BJ (cell line): ENCODE measurements around the gene PPM1A. TPM values are rescaled to one million over a fixed set of nuclear protein-coding genes. Genes with fewer than 3 reads are reported as not detected.

Source experiments
- CTCF ChIA-PET: fragments of 350-600 bp; formaldehyde crosslinking; extraction: SDS; loops from one replicate; lab custom pipeline; 2021; ENCODE audit warnings: antibody characterized with exemption, inconsistent platforms; lab: Yijun Ruan, JAX
- POLR2A ChIA-PET: fragments of 300-600 bp; sonication (Branson Sonifier 250); formaldehyde crosslinking; extraction: SDS; loops from one replicate; lab custom pipeline; 2021; ENCODE audit warnings: antibody characterized with exemption; lab: Charles Lee
- DNase-seq: peaks from one replicate; pipeline ENCODE4 v3.0.0-alpha.2; 2011; ENCODE audit warnings: low read depth
- H3K27me3 ChIP-seq: 2 replicates; pipeline ENCODE4 v1.6.0; 2011; ENCODE audit warnings: low read length; ENCODE audit not compliant: control insufficient read depth, insufficient read depth
- H3K36me3 ChIP-seq: 2 replicates; pipeline ENCODE4 v1.5.1; 2011; ENCODE audit warnings: low read length; ENCODE audit not compliant: control insufficient read depth, insufficient read depth
- H3K4me3 ChIP-seq: 2 replicates; pipeline ENCODE4 v1.5.1; 2011; ENCODE audit warnings: low read depth, mild to moderate bottlenecking, control low read depth, low read length
- polyA plus RNA-seq: library from polyadenylated mRNA; depleted of rRNA; stranded (reverse); fragments of >200 nt; gene quantifications from 2 replicates; pipeline ENCODE4 v1.2.3, GENCODE V29; 2011
- TF ChIP-seq, protein P1 (sequence below): IDR thresholded peaks from 2 replicates; pipeline ENCODE4 v1.5.1; 2011; ENCODE audit warnings: low read depth, mild to moderate bottlenecking, control low read depth, inconsistent platforms, low read length, moderate library complexity; ENCODE audit not compliant: insufficient read depth

PPM1A gene
- polyA plus RNA-seq, 1 experiment: 18.5 TPM

DNA sequence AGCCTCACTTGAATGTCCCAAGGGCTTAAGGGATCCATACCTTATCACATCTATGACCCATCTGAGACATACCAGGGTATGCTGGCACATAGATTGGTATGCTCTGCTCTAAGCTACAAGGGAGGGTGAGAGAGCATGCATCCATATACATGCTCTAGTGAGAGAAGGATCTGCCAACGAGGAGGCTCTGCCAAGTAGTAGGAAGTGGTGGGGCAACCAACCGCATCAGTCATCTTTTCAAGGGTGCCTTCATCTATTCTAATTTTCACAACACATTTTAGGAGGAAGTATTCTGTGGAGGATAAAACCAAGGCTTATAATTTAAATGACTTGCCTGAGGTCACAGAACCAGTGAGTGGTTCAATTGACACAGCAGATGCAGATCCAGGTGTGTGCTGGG, 6.6 kb upstream of the PPM1A start:
- TF ChIP-seq, protein P1, sequence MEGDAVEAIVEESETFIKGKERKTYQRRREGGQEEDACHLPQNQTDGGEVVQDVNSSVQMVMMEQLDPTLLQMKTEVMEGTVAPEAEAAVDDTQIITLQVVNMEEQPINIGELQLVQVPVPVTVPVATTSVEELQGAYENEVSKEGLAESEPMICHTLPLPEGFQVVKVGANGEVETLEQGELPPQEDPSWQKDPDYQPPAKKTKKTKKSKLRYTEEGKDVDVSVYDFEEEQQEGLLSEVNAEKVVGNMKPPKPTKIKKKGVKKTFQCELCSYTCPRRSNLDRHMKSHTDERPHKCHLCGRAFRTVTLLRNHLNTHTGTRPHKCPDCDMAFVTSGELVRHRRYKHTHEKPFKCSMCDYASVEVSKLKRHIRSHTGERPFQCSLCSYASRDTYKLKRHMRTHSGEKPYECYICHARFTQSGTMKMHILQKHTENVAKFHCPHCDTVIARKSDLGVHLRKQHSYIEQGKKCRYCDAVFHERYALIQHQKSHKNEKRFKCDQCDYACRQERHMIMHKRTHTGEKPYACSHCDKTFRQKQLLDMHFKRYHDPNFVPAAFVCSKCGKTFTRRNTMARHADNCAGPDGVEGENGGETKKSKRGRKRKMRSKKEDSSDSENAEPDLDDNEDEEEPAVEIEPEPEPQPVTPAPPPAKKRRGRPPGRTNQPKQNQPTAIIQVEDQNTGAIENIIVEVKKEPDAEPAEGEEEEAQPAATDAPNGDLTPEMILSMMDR: no peak
- CTCF ChIA-PET: no interaction called here
- no peak overlapping the region for H3K4me3 ChIP-seq
- H3K27me3 ChIP-seq: 0 out of 2 replicates have a peak, but pooled peaks cover 3% of the 10 kb centered on the region
- POLR2A ChIA-PET: no interaction called here
- H3K36me3 ChIP-seq: no peaks in the 10 kb centered on the region
- no peak for DNase-seq

DNA sequence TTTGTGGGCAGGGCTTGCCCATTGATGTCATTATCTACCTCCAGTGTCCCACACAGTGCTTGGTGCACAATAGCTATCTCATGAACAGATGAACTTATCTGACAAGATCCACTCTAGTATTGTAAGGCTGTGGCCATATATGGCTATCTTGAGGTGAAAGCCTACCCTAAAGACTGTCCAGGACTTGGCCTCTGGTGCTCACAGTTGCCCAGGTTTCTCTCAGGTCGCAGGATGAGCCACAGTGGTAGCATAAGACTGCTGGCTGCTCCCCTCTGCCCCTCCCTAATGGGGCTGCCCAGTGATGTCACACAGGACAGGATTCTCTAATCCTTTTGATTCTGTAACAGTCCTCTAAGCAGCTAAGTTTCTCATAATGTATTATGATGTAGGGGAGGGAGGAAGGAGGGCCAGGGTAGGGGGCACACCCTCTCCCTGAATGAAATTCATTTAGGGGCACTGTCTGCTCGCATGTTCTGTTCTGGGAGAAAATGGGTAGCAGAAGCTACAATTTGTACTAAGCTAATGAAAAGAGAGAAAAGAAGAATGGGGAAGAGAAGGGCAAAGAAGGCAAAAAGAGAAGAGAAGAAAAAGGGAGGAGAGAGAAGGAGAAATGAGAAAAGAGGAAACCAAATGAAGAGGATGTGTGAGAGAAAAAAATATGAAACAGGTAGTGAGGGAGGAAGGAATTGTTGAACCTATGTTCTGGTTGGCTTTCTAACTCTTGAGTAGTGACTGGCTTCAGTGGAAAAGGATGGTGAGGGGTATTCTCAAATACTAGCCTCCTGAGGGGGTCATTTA, 3.4 kb upstream of the PPM1A start:
- 0 out of 2 replicates have a peak, but pooled peaks cover 2% of the 10 kb centered on the region for H3K27me3 ChIP-seq
- H3K36me3 ChIP-seq: no peaks in the 10 kb centered on the region
- ChIA-PET CTCF (interaction anchor here (0.6 kb wide), 1 partner anchor 1036 kb away, joined by 3 read pairs; no protein-coding TSS in a partner anchor), POLR2A (no interaction called here)
- TF ChIP-seq, protein P1: no peak
- no peak overlapping the region for H3K4me3 ChIP-seq
- DNase-seq: no peak

DNA sequence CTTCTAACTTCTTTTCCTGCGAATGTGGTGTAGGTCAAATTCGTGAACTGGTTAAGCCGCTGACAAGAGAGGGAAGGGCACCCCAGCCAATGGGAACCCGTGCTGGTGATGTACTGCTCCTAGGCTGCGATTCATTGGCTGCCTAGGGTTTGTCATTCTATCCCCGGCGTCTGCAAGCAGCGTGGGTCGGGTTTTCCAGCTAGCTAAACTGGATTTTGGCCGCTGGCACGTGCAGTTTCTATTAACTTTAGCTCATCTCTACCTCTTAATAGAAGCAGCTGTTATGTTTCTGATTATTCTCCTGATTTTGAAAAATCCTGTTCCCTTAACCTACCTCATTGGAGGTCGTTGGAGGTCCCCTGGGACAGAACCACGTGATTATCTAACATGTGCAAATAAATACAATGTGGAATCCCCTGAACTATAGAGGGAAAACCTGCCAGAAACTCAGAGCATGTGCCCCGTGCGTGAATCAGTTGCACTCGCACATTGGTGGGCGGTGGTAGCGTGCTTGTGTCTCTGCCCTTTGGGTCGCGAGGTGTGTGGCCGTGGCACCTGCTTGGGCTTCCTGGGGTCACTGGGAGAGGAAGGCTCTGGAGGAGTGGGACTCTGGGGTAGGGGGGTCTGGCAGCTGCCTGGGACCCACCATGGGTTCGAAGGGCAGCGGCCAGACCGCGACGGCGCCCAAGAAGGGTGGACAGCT, 876 bp upstream of the PPM1A start:
- Histone ChIP-seq H3K4me3 (peak overlapping the region; percentile 64), H3K36me3 (no peaks in the 10 kb centered on the region), H3K27me3 (no peaks in the 10 kb centered on the region)
- DNase-seq: peak; percentile 70
- ChIA-PET CTCF (interaction anchor here (0.6 to 1.1 kb wide), 6 partner anchors 11 to 1501 kb away, joined by 3 read pairs; no protein-coding TSS in a partner anchor), POLR2A (no interaction called here)
- TF ChIP-seq, protein P1: no peak

DNA sequence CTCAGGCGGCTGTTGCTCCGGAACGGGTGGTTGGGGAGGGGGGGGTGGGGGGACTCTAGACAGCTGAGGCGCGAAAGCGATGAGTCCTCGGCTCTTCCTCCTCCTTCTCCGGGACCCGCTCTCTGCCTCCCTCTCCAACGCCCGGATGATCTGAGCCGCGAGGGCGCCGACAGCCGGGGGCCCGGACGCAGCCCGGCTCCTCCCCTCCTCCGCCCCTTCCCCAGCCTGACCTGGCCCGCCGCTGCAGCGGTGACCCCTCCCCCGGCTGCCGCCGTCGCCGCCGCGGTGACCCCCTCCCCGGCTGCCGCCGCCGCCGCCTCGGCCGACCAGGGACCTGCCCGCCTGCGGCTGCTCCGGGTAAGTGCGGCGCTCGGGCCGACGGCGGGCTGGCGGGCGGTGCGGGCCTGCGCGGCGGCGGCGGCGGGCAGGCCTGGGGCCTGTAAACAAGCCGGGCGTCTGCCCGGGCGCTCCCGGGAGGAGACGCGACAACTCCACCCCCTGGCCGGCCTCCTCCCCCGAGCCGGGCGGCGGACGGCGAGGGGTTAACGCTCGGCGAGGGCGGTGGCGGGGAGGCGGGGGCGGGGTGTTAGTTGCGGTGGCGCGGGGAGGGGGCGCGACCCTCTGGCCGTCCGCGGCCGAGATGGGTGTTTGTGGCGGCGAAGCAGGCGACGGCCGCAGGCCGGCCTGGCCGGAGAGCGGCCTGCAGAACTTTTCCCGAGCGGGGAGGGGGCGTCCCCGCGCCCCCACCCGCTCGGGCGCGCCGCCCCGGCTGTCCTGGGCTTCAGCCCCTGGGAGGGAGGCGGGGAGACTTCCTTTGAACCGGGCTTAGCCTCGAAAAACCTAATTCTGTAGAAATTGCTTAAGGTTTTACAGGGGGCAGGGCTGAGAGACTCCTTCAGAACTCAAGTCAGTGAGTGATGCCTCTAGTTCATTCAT, 568 bp downstream of the PPM1A start:
- TF ChIP-seq, protein P1: no peak
- no peak for DNase-seq

More for the DNA sequence above, 568 bp downstream of the PPM1A start:
- Histone ChIP-seq H3K36me3 (no peaks in the 10 kb centered on the region), H3K4me3 (peak overlapping the region; percentile 81), H3K27me3 (no peaks in the 10 kb centered on the region)
- ChIA-PET POLR2A (interaction anchor here (0.6 to 0.9 kb wide), 3 partner anchors 50 to 151 kb away, joined by 3 to 7 read pairs (median 5); no protein-coding TSS in a partner anchor), CTCF (interaction anchor here (0.9 to 1.1 kb wide), 2 partner anchors 101 to 771 kb away, joined by 3 read pairs; no protein-coding TSS in a partner anchor)
